Keratinocyte (primary cell): Measurements from ENCODE around the gene CDC34. TPM values are rescaled to one million over a fixed set of nuclear protein-coding genes. Genes with fewer than 3 reads are reported as not detected.

Source experiments
- DNase-seq: peaks from one replicate; pipeline ENCODE4 v3.0.0-alpha.2; 2011; ENCODE audit warnings: low read depth, missing footprints, low spot score
- FAIRE-seq: peaks from 2 replicates; lab custom pipeline; 2011; peaks lifted over from hg19 to GRCh38; lab: Jason Lieb, UNC
- H2AFZ ChIP-seq: 2 replicates; pipeline ENCODE4 v1.6.0; 2012; ENCODE audit warnings: low read length, control low read depth, inconsistent platforms; ENCODE audit not compliant: control insufficient read depth
- H3K27ac ChIP-seq: 2 replicates; pipeline ENCODE4 v1.5.1; 2011; ENCODE audit warnings: low read length; ENCODE audit not compliant: control insufficient read depth, insufficient read depth
- H3K27me3 ChIP-seq: 3 replicates; pipeline ENCODE4 v1.6.0; 2011; ENCODE audit warnings: low read length; ENCODE audit not compliant: control insufficient read depth, insufficient read depth; ENCODE audit errors: extremely low read depth
- H3K36me3 ChIP-seq, 2 experiments: 2 replicates in 1 of 2; 3 replicates in 1 of 2; pipeline ENCODE4 v1.5.1; 2011; ENCODE audit warnings: low read length in 2 of 2, mild to moderate bottlenecking in 1 of 2; ENCODE audit not compliant: control insufficient read depth in 2 of 2, insufficient read depth in 2 of 2; ENCODE audit errors: extremely low read depth in 1 of 2
- H3K4me1 ChIP-seq: 3 replicates; pipeline ENCODE4 v1.5.1; 2011; ENCODE audit warnings: low read length; ENCODE audit not compliant: control insufficient read depth, insufficient read depth; ENCODE audit errors: extremely low read depth
- H3K4me2 ChIP-seq: 3 replicates; pipeline ENCODE4 v1.6.0; 2011; ENCODE audit warnings: low read depth, low read length; ENCODE audit not compliant: control insufficient read depth, insufficient read depth; ENCODE audit errors: extremely low read depth
- H3K4me3 ChIP-seq, 3 experiments: fragments of 200-600 bp in 1 of 3; sonication (generic) in 1 of 3; 2 replicates in 2 of 3; 3 replicates in 1 of 3; pipeline ENCODE4 v1.5.1; 2011 to 2016; ENCODE audit warnings: low read length in 3 of 3, mild to moderate bottlenecking in 3 of 3, control low read depth in 2 of 3, inconsistent platforms in 1 of 3, low read depth in 1 of 3, mixed read lengths in 1 of 3, mixed run types in 1 of 3, moderate library complexity in 1 of 3; ENCODE audit not compliant: control insufficient read depth in 2 of 3, insufficient read depth in 2 of 3; ENCODE audit errors: extremely low read depth in 1 of 3
- H3K79me2 ChIP-seq: 2 replicates; pipeline ENCODE4 v1.6.0; 2012; ENCODE audit warnings: low read length; ENCODE audit not compliant: control insufficient read depth, insufficient read depth
- H3K9ac ChIP-seq: 3 replicates; pipeline ENCODE4 v1.6.0; 2011; ENCODE audit warnings: low read length; ENCODE audit not compliant: control insufficient read depth, insufficient read depth; ENCODE audit errors: extremely low read depth
- H3K9me1 ChIP-seq: 3 replicates; pipeline ENCODE4 v1.6.0; 2011; ENCODE audit warnings: low read length; ENCODE audit not compliant: control insufficient read depth, insufficient read depth; ENCODE audit errors: extremely low read depth
- H3K9me3 ChIP-seq: 2 replicates; pipeline ENCODE4 v1.5.1; 2012; ENCODE audit warnings: low read depth, low read length; ENCODE audit not compliant: control insufficient read depth
- H4K20me1 ChIP-seq: 3 replicates; pipeline ENCODE4 v1.6.0; 2011; ENCODE audit warnings: low read length; ENCODE audit not compliant: control insufficient read depth, insufficient read depth; ENCODE audit errors: extremely low read depth
- CTCF ChIP-seq, 3 experiments: IDR thresholded peaks in 1 of 3; conservative IDR thresholded peaks in 1 of 3; optimal IDR thresholded peaks in 1 of 3; 2 replicates in 2 of 3; 3 replicates in 1 of 3; pipeline versions ENCODE3 to v1.5.1; 2011; ENCODE audit warnings: low read length in 3 of 3, mild to moderate bottlenecking in 3 of 3, moderate library complexity in 2 of 3, control low read depth in 1 of 3, inconsistent platforms in 1 of 3; ENCODE audit not compliant: insufficient read depth in 2 of 3; ENCODE audit errors: extremely low read depth in 1 of 3
- EZH2 ChIP-seq: IDR thresholded peaks from one replicate; pipeline ENCODE4 v1.6.1; 2012; ENCODE audit warnings: inconsistent platforms, mild to moderate bottlenecking, low read length, moderate library complexity
- dilution Hi-C: fragments of 300-500 bp; cut with MboI; formaldehyde crosslinking; loops from one replicate; pipeline ENCODE4 v1.7.0; 2020; ENCODE audit warnings: low sequenced_read_pairs; ENCODE audit not compliant: extremely low pct_ligation_motif_present
- polyA plus RNA-seq, 5 experiments: library from polyadenylated mRNA; depleted of rRNA in 3 of 5; stranded (reverse) in 3 of 5; stranded (forward) in 1 of 5; unstranded in 1 of 5; fragments of >200 nt; gene quantifications; 1 replicate in 1 of 5; 2 replicates in 3 of 5; 3 replicates in 1 of 5; pipeline versions ENCODE4 v1.2.1 to v1.2.3, GENCODE V29; 2011 to 2012; ENCODE audit warnings: missing spikeins in 2 of 5, low read depth in 1 of 5, low replicate concordance in 1 of 5

CDC34 gene
- polyA plus RNA-seq, 1 donor (not counting 4 experiments of a cell fraction or from before 2014, with no cell fraction given) = 47.5 TPM

GRCh38 chr19:572743-573518 is 41.4 kb downstream of the CDC34 start:
- Histone ChIP-seq H4K20me1 (peaks cover 32% of the 10 kb centered on the region), H3K4me1 (peaks cover 40% of the 10 kb centered on the region)

GRCh38 chr19:573519-573825 is 41.9 kb downstream of the CDC34 start:
- peak overlapping the region; percentile 97 for H3K9ac ChIP-seq
- FAIRE-seq (no peak), DNase-seq (no peak)
- H3K79me2 ChIP-seq = peaks cover 58% of the 10 kb centered on the region
- no peaks in the 10 kb centered on the region for H3K27me3 ChIP-seq
- H3K4me3 ChIP-seq = peak overlapping the region; percentile 89 to 100 (median 95)
- H3K9me3 ChIP-seq = no peaks in the 10 kb centered on the region
- TF ChIP-seq CTCF (optimal IDR thresholded peaks at IDR 0.05 in 1 of 3, IDR thresholded peaks at IDR 0.05 in 1 of 3, conservative IDR thresholded peaks at IDR 0.05 in 1 of 3; ENCODE audit: extremely low read depth in 1 of 3, insufficient read depth in 2 of 3, low read length in 3 of 3) (no peak), EZH2 (no peak)
- no peaks in the 10 kb centered on the region for H3K9me1 ChIP-seq
- dilution Hi-C loops = no loop called here
- H3K36me3 ChIP-seq = peaks cover 2 to 9% of the 10 kb centered on the region in 2 experiments
- H2AFZ ChIP-seq = no peak overlapping the region
- peak overlapping the region; percentile 92 for H3K27ac ChIP-seq
- peaks cover 40% of the 10 kb centered on the region for H3K4me1 ChIP-seq
- peak overlapping the region; percentile 90 for H3K4me2 ChIP-seq
- H4K20me1 ChIP-seq = peaks cover 36% of the 10 kb centered on the region

More at GRCh38 chr19:572743-573518, 41.4 kb downstream of the CDC34 start:
- H3K36me3 ChIP-seq = peaks cover 0 to 9% of the 10 kb centered on the region in 2 experiments
- H3K79me2 ChIP-seq = peaks cover 53% of the 10 kb centered on the region
- dilution Hi-C loops = no loop called here
- H3K4me2 ChIP-seq = peak overlapping the region; percentile 90
- no peak for FAIRE-seq
- no peaks in the 10 kb centered on the region for H3K27me3 ChIP-seq
- no peak for TF ChIP-seq EZH2
- TF ChIP-seq CTCF (optimal IDR thresholded peaks at IDR 0.05 in 1 of 3, IDR thresholded peaks at IDR 0.05 in 1 of 3, conservative IDR thresholded peaks at IDR 0.05 in 1 of 3; ENCODE audit: extremely low read depth in 1 of 3, insufficient read depth in 2 of 3, low read length in 3 of 3) = no peak
- peak overlapping the region; percentile 92 for H3K27ac ChIP-seq
- H3K4me3 ChIP-seq = peak overlapping the region; percentile 89 to 100 (median 95)
- DNase-seq = no peak
- H2AFZ ChIP-seq = no peak overlapping the region
- H3K9me1 ChIP-seq = no peaks in the 10 kb centered on the region
- no peaks in the 10 kb centered on the region for H3K9me3 ChIP-seq
- H3K9ac ChIP-seq = peak overlapping the region; percentile 97
